Muscle of arm (tissue), 12 donors: ENCODE results near the gene WDR1. TPM values are rescaled to one million over a fixed set of nuclear protein-coding genes. Genes with fewer than 3 reads are reported as not detected.

ENCODE experiments used
- DNase-seq: peaks from one replicate; pipeline ENCODE4 v3.0.0-alpha.2; 2013
- polyA plus RNA-seq, 12 donors: library from polyadenylated mRNA; unstranded; fragments of 120-200 nt; gene quantifications; one replicate each; pipeline ENCODE4 v1.2.1, GENCODE V29; 2013; ENCODE audit not compliant: insufficient read length in 12 of 12

The WDR1 gene
- polyA plus RNA-seq, 12 donors: 141 to 195 (median 165) TPM; not detected in 1

- no peak for DNase-seq
Measured at GRCh38 chr4:10050261-10050661, 66.3 kb downstream of the WDR1 start.

- DNase-seq: no peak
Measured at GRCh38 chr4:10048941-10049697, 67.5 kb downstream of the WDR1 start.

- no peak for DNase-seq
Measured at GRCh38 chr4:10047967-10048366, 68.6 kb downstream of the WDR1 start.

- no peak for DNase-seq
Measured at GRCh38 chr4:10046471-10046870, 70.1 kb downstream of the WDR1 start.

GRCh38 chr4:10045481-10045880, 71.1 kb downstream of the WDR1 start:
- no peak for DNase-seq

- no peak for DNase-seq
Measured at GRCh38 chr4:10041036-10041435, 75.6 kb downstream of the WDR1 start.

GRCh38 chr4:10040049-10040892, 76.3 kb downstream of the WDR1 start:
- DNase-seq: no peak

GRCh38 chr4:10036807-10037342, 79.7 kb downstream of the WDR1 start:
- DNase-seq: no peak

- DNase-seq: no peak
Measured at GRCh38 chr4:10035130-10035529, 81.5 kb downstream of the WDR1 start.

GRCh38 chr4:10034612-10035104, 81.9 kb downstream of the WDR1 start:
- no peak for DNase-seq

GRCh38 chr4:10034136-10034535, 82.5 kb downstream of the WDR1 start:
- DNase-seq: no peak

- DNase-seq: no peak
Measured at GRCh38 chr4:10033191-10033881, 83.3 kb downstream of the WDR1 start.

- no peak for DNase-seq
Measured at GRCh38 chr4:10032625-10033024, 84.0 kb downstream of the WDR1 start.

- DNase-seq: no peak
Measured at GRCh38 chr4:10031668-10032590, 84.7 kb downstream of the WDR1 start.

GRCh38 chr4:10030972-10031667, 85.5 kb downstream of the WDR1 start:
- no peak for DNase-seq

- no peak for DNase-seq
Measured at GRCh38 chr4:10029403-10029802, 87.2 kb downstream of the WDR1 start.

GRCh38 chr4:10028910-10029309, 87.7 kb downstream of the WDR1 start:
- DNase-seq: no peak

GRCh38 chr4:10026485-10026884, 90.1 kb downstream of the WDR1 start:
- no peak for DNase-seq

GRCh38 chr4:10025230-10025806, 91.3 kb downstream of the WDR1 start:
- no peak for DNase-seq
